AG04450 (cell line): Measurements from ENCODE around the gene ANKRD1. TPM values are rescaled to one million over a fixed set of nuclear protein-coding genes. Genes with fewer than 3 reads are reported as not detected.

Experiments
- CTCF ChIA-PET: fragments of 300-600, 350-600 bp; formaldehyde crosslinking; extraction: SDS; loops from one replicate; lab custom pipeline; 2022; ENCODE audit warnings: antibody characterized with exemption, inconsistent platforms; lab: Charles Lee
- POLR2A ChIA-PET: fragments of 350-600 bp; formaldehyde crosslinking; extraction: SDS; loops from one replicate; lab custom pipeline; 2021; ENCODE audit warnings: antibody characterized with exemption, inconsistent platforms; lab: Yijun Ruan, JAX
- DNase-seq: peaks from one replicate; pipeline ENCODE4 v3.0.0-alpha.2; 2011; ENCODE audit warnings: low read depth, low spot score
- H3K27ac ChIP-seq: one replicate; pipeline ENCODE4 v1.5.1; 2012; ENCODE audit warnings: low read depth, low read length, control low read depth
- H3K27me3 ChIP-seq: one replicate; pipeline ENCODE4 v1.6.0; 2012; ENCODE audit warnings: low read length; ENCODE audit not compliant: control insufficient read depth, insufficient read depth
- H3K4me3 ChIP-seq: 2 replicates; pipeline ENCODE4 v1.5.1; 2011; ENCODE audit warnings: mild to moderate bottlenecking, low read depth, low read length, control low read depth
- H3K9me3 ChIP-seq: 2 replicates; pipeline ENCODE4 v1.5.1; 2012; ENCODE audit warnings: low read length; ENCODE audit not compliant: control insufficient read depth, insufficient read depth
- polyA plus RNA-seq: library from polyadenylated mRNA; depleted of rRNA; stranded (reverse); fragments of >200 nt; gene quantifications from 2 replicates; pipeline ENCODE4 v1.2.3, GENCODE V29; 2011
- TF ChIP-seq, protein P1 (sequence below): IDR thresholded peaks from 2 replicates; pipeline ENCODE4 v1.5.1; 2011; ENCODE audit warnings: low read depth, low read length, control low read depth, inconsistent platforms

The ANKRD1 gene
- polyA plus RNA-seq, 1 experiment = 0.53 TPM

DNA sequence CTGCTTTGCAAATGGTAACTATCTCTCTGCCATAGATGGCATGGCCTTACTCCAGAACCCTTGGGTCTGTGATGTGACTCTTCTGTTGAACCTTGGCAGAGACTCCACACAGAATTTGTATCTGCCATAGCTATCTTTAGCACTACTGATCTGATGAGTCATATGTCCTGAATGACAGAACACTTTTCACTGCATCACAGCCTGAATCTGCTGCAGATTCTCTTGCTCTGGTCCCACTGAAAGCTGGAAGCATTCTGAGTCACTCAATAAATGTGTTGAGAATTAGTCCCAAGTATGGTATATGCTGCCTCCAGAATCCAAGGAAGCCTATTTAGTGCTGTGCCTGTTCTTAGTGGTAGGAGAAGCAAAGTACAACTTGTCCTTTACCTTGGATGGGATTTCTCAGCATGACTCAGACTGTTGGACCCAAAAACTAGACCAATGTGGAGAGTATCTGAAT is 39.5 kb upstream of the ANKRD1 start:
- peak; percentile 32 for DNase-seq
- Histone ChIP-seq H3K4me3 (no peak overlapping the region), H3K27ac (no peak overlapping the region), H3K9me3 (no peaks in the 10 kb centered on the region), H3K27me3 (peaks cover 2% of the 10 kb centered on the region)
- ChIA-PET POLR2A (interaction anchor here (1.2 kb wide), 1 partner anchor 40 kb away, joined by 3 read pairs; the partner anchor contains the start of gene ANKRD1), CTCF (interaction anchor here (0.5 to 1.6 kb wide), 4 partner anchors 9 to 1434 kb away, joined by 3 to 6 read pairs (median 4); no protein-coding TSS in a partner anchor)
- TF ChIP-seq, protein P1, sequence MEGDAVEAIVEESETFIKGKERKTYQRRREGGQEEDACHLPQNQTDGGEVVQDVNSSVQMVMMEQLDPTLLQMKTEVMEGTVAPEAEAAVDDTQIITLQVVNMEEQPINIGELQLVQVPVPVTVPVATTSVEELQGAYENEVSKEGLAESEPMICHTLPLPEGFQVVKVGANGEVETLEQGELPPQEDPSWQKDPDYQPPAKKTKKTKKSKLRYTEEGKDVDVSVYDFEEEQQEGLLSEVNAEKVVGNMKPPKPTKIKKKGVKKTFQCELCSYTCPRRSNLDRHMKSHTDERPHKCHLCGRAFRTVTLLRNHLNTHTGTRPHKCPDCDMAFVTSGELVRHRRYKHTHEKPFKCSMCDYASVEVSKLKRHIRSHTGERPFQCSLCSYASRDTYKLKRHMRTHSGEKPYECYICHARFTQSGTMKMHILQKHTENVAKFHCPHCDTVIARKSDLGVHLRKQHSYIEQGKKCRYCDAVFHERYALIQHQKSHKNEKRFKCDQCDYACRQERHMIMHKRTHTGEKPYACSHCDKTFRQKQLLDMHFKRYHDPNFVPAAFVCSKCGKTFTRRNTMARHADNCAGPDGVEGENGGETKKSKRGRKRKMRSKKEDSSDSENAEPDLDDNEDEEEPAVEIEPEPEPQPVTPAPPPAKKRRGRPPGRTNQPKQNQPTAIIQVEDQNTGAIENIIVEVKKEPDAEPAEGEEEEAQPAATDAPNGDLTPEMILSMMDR = no peak

DNA sequence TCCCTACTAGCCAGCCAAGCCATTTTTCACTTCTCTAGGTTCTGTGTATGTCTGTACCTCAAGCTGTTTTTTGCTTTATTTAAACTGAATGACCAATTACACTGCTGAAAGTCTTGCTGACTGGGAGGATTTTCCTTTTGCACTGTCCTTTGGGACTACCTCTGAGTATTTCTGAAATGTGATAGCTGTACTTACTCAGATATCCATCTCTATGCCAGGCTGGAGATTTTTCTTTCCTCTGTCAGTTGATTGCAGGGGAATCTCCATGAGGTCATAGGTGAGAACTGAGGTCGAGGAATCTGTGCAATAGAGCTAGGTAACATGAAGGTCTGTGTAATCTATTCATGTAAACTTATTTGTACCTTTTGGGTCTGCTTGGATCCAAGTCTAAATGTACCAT is 38.9 kb upstream of the ANKRD1 start:
- DNase-seq = no peak
- H3K9me3 ChIP-seq = no peaks in the 10 kb centered on the region
- H3K27ac ChIP-seq = no peak overlapping the region
- H3K4me3 ChIP-seq = no peak overlapping the region
- peaks cover under 1% of the 10 kb centered on the region for H3K27me3 ChIP-seq
- POLR2A ChIA-PET = interaction anchor here (1.2 kb wide), 1 partner anchor 39 kb away, joined by 3 read pairs; the partner anchor contains the start of gene ANKRD1
- TF ChIP-seq, protein P1 = no peak
- CTCF ChIA-PET = interaction anchor here (0.9 to 1.6 kb wide), 2 partner anchors 9 to 47 kb away, joined by 3 to 6 read pairs; no protein-coding TSS in a partner anchor

DNA sequence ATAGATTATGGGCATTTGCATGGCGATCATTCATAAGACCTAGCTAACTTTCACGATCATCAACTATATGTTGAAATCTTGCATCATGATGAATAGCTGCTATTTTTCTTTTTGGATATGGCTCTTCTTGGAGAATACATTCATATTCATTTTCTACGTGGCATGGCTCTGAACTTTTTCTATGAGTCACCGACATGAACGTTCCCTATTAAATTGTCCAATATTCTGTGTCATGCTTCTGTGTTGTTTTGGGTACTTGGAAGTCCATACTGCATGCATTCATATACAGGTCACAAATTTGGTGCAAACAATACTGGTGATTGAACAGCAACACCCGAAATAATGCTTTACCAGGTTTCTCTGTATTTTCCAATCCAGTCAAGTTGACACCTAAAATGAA is 37.9 kb upstream of the ANKRD1 start:
- ChIA-PET POLR2A (no interaction called here), CTCF (no interaction called here)
- Histone ChIP-seq H3K4me3 (no peak overlapping the region), H3K27ac (no peak overlapping the region), H3K27me3 (no peaks in the 10 kb centered on the region), H3K9me3 (no peaks in the 10 kb centered on the region)
- TF ChIP-seq, protein P1 = no peak
- no peak for DNase-seq

DNA sequence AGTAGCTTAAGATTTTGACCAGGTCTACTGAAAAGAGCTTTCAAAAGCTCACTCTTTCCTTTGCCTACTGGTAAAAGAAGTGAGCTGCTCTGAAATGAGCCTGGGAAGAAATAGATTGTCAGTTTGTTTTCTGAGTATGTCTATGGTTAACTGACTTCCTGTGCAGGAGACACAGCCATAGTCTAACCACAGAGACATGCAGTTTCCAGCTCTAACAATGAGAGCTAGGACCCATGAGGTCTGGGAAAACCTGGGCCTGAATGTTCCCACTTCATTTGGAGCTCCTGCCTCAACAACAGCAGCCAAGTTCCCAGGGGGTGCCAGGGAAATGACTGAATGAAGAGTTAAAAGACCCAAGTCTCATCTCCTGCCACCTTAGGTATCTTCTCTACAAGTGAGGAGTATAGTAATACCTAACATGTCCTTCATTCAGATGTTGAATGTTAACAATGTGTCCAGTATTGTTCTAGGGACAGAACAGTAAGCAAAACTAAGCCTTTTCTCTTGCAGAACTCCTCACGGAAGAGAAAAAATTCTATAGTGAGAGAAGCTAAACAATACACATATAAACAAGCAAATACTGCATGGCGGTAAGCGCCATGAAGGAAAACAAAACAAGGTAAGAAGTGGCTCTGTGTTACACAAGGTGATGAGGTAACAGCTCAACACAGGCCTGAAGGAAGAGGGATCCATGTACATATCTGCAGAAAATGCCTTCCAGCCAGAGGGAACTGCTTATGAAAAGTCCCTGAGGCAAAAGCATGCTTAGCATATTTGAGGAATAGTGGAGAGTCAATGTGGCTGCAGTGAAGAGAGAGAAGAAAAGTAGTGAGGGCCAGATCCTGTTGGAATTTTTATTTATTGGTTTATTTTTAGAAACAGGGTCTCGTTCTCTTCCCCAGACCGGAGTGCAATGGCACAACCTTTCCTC is 26.4 kb upstream of the ANKRD1 start:
- no peak overlapping the region for H3K4me3 ChIP-seq
- no peak for DNase-seq
- H3K27ac ChIP-seq = no peak overlapping the region
- no peaks in the 10 kb centered on the region for H3K9me3 ChIP-seq
- POLR2A ChIA-PET = no interaction called here
- TF ChIP-seq, protein P1 = no peak
- H3K27me3 ChIP-seq = no peaks in the 10 kb centered on the region
- CTCF ChIA-PET = interaction anchor here (0.5 to 1.3 kb wide), 3 partner anchors 8 to 36 kb away, joined by 3 to 4 read pairs (median 4); no protein-coding TSS in a partner anchor
